GM06990 (cell line): ENCODE results near the gene CRK.
A peak's percentile ranks its signal among the peaks of the same experiment; 100 is the strongest.

Experiments used
- DNase-seq: peaks from one replicate; pipeline ENCODE4 v3.0.0-alpha.2; 2011; ENCODE audit not compliant: insufficient read length; ENCODE audit errors: extremely low read depth
- H3K27me3 ChIP-seq: replicated peaks from 2 replicates; pipeline ENCODE4 v1.6.0; 2011; ENCODE audit warnings: low read length; ENCODE audit not compliant: control insufficient read depth, insufficient read depth
- H3K36me3 ChIP-seq: 2 replicates; pipeline ENCODE4 v1.5.1; 2011; ENCODE audit warnings: low read length; ENCODE audit not compliant: control insufficient read depth, insufficient read depth
- H3K4me3 ChIP-seq: replicated peaks from 2 replicates; pipeline ENCODE4 v1.5.1; 2011; ENCODE audit warnings: low read depth, mild to moderate bottlenecking, control low read depth, low read length
- TF ChIP-seq, protein P1 (sequence below): IDR thresholded peaks from 2 replicates; pipeline ENCODE4 v1.5.1; 2011; ENCODE audit warnings: low read length, control low read depth, mild to moderate bottlenecking, inconsistent platforms; ENCODE audit not compliant: insufficient read depth, poor library complexity, severe bottlenecking

CRK gene

DNA sequence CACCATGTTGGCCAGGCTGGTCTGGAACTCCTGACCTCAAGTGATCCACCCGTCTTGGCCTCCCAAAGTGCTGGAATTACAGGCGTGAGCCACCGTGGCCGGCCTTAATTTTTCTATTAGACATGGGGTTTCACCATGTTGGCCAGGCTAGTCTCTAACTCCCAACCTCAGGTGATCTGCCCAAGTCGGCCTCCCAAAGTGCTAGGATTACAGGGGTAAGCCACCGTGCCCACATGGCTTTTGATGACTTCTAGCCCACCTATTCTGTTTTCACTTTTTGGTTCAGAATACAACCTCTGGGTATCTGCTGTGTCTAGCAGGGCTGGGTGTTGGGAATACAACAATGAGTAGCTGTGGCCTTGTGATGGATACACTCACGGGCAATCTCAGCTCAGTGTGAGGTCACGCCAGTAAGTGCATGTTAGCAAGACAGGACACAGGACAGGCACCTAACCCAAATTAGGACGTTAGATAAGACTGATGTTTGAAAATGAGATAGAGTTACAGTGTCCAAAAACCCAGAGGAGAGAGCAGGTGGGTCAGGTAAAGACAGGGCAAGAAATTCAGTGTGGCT is 41.9 kb downstream of the CRK start:
- Histone ChIP-seq H3K4me3 (no peak overlapping the region), H3K27me3 (no peaks in the 10 kb centered on the region), H3K36me3 (no peaks in the 10 kb centered on the region; the same call in 1 of the 2 replicates)
- DNase-seq, result no peak
- TF ChIP-seq, protein P1, sequence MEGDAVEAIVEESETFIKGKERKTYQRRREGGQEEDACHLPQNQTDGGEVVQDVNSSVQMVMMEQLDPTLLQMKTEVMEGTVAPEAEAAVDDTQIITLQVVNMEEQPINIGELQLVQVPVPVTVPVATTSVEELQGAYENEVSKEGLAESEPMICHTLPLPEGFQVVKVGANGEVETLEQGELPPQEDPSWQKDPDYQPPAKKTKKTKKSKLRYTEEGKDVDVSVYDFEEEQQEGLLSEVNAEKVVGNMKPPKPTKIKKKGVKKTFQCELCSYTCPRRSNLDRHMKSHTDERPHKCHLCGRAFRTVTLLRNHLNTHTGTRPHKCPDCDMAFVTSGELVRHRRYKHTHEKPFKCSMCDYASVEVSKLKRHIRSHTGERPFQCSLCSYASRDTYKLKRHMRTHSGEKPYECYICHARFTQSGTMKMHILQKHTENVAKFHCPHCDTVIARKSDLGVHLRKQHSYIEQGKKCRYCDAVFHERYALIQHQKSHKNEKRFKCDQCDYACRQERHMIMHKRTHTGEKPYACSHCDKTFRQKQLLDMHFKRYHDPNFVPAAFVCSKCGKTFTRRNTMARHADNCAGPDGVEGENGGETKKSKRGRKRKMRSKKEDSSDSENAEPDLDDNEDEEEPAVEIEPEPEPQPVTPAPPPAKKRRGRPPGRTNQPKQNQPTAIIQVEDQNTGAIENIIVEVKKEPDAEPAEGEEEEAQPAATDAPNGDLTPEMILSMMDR, result no peak

DNA sequence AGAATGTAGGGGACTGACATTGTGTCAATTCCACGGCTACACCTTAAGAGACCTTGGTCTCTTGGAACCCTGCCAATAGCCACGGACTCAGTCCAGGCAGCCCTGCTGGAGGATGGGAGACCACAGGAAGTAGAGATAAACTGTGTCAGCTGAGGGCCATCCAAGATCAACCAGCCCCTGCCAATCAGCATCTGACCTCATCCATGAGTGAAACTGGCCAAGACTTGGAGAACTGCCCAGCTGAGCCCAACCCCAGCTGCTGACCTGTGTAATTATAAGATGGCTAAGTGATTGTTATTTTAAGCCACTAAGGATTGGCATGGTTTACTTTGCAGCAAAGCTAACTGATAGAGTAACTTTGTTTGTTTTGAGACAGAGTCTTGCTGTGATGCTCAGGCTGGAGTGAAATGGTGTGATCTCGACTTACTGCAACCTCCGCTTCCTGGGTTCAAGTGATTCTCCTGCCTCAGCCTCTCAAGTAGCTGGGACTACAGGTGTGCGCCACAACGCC is 42.7 kb downstream of the CRK start:
- no peak for DNase-seq
- TF ChIP-seq, protein P1, result no peak
- H3K27me3 ChIP-seq, result no peaks in the 10 kb centered on the region
- no peak overlapping the region for H3K4me3 ChIP-seq
- H3K36me3 ChIP-seq, result no peaks in the 10 kb centered on the region; the same call in 1 of the 2 replicates

DNA sequence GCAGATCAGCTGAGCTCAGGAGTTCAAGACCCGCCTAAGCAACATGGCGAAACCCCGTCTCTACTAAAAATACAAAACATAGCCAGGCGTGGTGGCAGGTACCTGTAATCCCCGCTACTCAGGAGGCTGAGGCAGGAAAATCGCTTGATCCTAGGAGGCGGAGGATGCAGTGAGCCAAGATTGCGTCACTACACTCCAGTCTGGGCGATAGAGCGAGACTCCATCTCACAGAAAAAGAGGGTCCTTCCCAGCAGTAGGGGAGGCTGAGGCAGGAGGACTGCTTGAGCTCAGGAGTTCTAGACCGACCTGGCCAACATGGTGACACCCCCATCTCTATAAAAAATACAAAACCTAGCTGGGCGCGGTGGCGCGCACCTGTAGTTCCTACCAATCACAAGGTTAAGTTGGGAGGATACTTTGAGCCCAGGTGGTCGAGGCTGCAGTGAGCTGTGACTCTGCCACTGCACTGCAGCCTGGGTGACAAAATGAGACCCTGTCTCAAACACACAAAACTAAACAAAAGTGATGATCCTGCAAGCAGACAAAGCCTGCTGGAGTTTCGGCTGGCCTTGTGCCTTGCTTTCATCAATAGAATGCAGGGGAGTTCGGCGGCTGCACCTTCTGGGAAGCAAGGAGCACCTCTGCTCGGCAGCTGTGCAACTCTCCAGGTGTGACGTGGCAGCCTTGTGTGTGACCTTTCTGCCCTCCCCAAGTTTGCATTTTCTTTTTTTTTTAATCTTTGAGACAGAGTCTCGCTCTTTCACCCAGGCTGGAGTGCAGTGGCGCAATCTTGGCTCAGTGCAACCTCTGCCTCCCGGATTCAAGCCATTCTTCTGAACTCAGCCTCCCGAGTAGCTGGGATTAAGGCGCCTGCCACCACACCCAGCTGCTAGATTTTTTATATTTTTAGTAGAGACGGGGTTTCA is 43.6 kb downstream of the CRK start:
- Histone ChIP-seq H3K36me3 (no peaks in the 10 kb centered on the region; the same call in 1 of the 2 replicates), H3K4me3 (no peak overlapping the region), H3K27me3 (no peaks in the 10 kb centered on the region)
- TF ChIP-seq, protein P1, result no peak
- no peak for DNase-seq

DNA sequence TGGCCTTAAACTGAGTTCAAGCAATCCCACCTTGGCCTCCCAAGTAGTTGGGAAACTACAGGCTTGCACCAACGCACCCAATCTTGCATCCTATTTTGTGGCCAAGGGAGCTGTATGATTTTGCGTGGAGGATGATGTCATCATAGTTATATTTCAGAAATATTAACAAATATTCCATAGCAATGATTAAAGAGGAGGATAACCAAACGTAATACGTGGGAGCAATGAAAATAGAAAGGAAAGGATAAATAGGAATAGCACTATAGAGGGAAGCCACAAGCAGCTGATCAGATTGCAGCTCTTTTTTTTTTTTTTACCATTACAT is 53.8 kb downstream of the CRK start:
- Histone ChIP-seq H3K27me3 (no peaks in the 10 kb centered on the region), H3K4me3 (no peak overlapping the region), H3K36me3 (no peaks in the 10 kb centered on the region)
- DNase-seq, result no peak
- TF ChIP-seq, protein P1, result no peak

DNA sequence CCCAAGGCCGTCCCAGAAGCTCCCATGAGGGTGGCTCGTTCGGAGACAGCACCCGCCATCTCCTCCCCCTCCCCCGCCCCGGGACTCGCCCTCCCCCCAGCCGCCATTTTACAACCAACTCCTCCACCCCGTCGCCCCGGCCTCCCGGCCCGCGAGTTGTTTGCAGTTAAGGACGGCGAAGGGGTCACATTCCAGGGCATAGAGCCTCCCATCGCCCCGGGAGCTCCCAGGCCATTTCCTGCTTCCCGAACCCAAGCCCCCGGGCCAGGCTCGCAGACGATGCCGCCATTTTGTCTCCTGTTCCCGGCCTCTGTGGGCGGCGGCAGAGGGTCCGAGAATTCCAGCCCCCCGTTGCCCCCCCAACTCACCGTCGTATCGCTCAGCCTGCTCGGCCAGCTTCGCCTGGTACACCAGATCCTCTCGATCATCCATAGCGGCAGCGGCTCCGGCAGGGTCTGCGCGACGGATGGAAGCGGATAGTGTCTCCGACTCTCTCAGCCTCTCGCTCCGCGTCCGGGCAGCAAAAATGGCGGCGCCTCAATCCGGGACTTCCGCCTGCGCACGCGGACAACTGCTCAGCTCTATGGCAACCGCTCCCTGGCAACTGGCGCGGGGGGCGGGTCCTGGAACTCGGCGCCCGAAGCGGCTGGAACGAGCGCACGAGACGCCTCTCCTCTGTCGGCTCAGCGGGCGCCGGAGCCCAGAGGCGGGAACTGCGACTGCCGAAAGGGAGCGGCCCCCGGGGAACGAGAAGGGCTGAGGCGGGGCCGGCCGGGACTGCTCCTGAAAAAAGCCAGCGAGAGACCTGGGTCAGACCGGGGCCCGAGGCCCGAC is 56.1 kb downstream of the CRK start, which contains the start of gene YWHAE:
Gene YWHAE, minus strand, starts transcription at position 544 of the 834 bp plus-strand sequence. Its CDS starts 112 bp downstream, at position 432.
- Histone ChIP-seq H3K4me3 (peak within 1 kb of the TSS; percentile 99), H3K27me3 (no peaks in the 10 kb centered on the region), H3K36me3 (peaks cover 2% of the 10 kb centered on the region)
- peak; percentile 95 for DNase-seq
- TF ChIP-seq, protein P1, result no peak
